Astrocyte (in vitro differentiated cells and primary cell): ENCODE data around the gene MYH15. TPM values are rescaled to one million over a fixed set of nuclear protein-coding genes. Genes with fewer than 3 reads are reported as not detected.
A peak's percentile ranks its signal among the peaks of the same experiment; 100 is the strongest.

Experiments
- DNase-seq: peaks from one replicate; pipeline ENCODE4 v3.0.0-alpha.2; 2010; ENCODE audit warnings: low read depth
- FAIRE-seq: peaks from 2 replicates; lab custom pipeline; 2011; peaks lifted over from hg19 to GRCh38; lab: Jason Lieb, UNC
- H2AFZ ChIP-seq: 2 replicates; pipeline ENCODE4 v1.6.0; 2012; ENCODE audit warnings: low read depth, low read length, inconsistent platforms
- H3K27ac ChIP-seq: 2 replicates; pipeline ENCODE4 v1.5.1; 2011; ENCODE audit warnings: low read depth, low read length, inconsistent platforms
- H3K27me3 ChIP-seq: 2 replicates; pipeline ENCODE4 v1.6.0; 2011; ENCODE audit warnings: low read length, inconsistent platforms; ENCODE audit not compliant: insufficient read depth
- H3K36me3 ChIP-seq: 2 replicates; pipeline ENCODE4 v1.5.1; 2011; ENCODE audit warnings: low read length, inconsistent platforms; ENCODE audit not compliant: insufficient read depth
- H3K4me1 ChIP-seq: 2 replicates; pipeline ENCODE4 v1.5.1; 2011; ENCODE audit warnings: low read length, inconsistent platforms; ENCODE audit not compliant: insufficient read depth
- H3K4me2 ChIP-seq: 2 replicates; pipeline ENCODE4 v1.6.0; 2012; ENCODE audit warnings: low read length, inconsistent platforms
- H3K4me3 ChIP-seq: 2 replicates; pipeline ENCODE4 v1.5.1; 2011; ENCODE audit warnings: low read depth, mild to moderate bottlenecking, low read length, inconsistent platforms; ENCODE audit not compliant: insufficient read depth
- H3K79me2 ChIP-seq: 2 replicates; pipeline ENCODE4 v1.6.0; 2012; ENCODE audit warnings: mild to moderate bottlenecking, low read length, inconsistent platforms; ENCODE audit not compliant: insufficient read depth
- H3K9ac ChIP-seq: 2 replicates; pipeline ENCODE4 v1.6.0; 2012; ENCODE audit warnings: mild to moderate bottlenecking, low read length, inconsistent platforms
- H3K9me3 ChIP-seq: 2 replicates; pipeline ENCODE4 v1.5.1; 2012; ENCODE audit warnings: low read depth, mild to moderate bottlenecking, low read length, inconsistent platforms; ENCODE audit not compliant: insufficient read depth
- H4K20me1 ChIP-seq: 2 replicates; pipeline ENCODE4 v1.6.0; 2012; ENCODE audit warnings: low read length, inconsistent platforms; ENCODE audit not compliant: insufficient read depth
- H3K27ac Mint-ChIP-seq: one replicate; pipeline ENCODE4 v1.8.0; 2021; ENCODE audit warnings: mild to moderate bottlenecking, mixed read lengths; ENCODE audit not compliant: unreplicated experiment
- H3K27me3 Mint-ChIP-seq: one replicate; pipeline ENCODE4 v1.8.0; 2021; ENCODE audit warnings: low read depth, mixed read lengths; ENCODE audit not compliant: unreplicated experiment
- H3K36me3 Mint-ChIP-seq: one replicate; pipeline ENCODE4 v1.8.0; 2021; ENCODE audit warnings: low read depth, mixed read lengths; ENCODE audit not compliant: unreplicated experiment
- H3K4me1 Mint-ChIP-seq: one replicate; pipeline ENCODE4 v1.8.0; 2021; ENCODE audit warnings: low read depth, mixed read lengths; ENCODE audit not compliant: unreplicated experiment
- H3K4me3 Mint-ChIP-seq: one replicate; pipeline ENCODE4 v1.8.0; 2021; ENCODE audit warnings: mild to moderate bottlenecking, moderate library complexity, mixed read lengths; ENCODE audit not compliant: unreplicated experiment
- H3K9me3 Mint-ChIP-seq: one replicate; pipeline ENCODE4 v1.8.0; 2021; ENCODE audit warnings: mild to moderate bottlenecking, mixed read lengths; ENCODE audit not compliant: unreplicated experiment
- EZH2 ChIP-seq: IDR thresholded peaks from 2 replicates; pipeline ENCODE4 v1.6.1; 2012; ENCODE audit warnings: mild to moderate bottlenecking, low read length, inconsistent platforms; ENCODE audit not compliant: insufficient read depth
- total RNA-seq: library from RNA; stranded (reverse); gene quantifications from 2 replicates; pipeline ENCODE4 v1.2.1, GENCODE V29; 2021
- TF ChIP-seq, protein P1 (sequence below): IDR thresholded peaks from 2 replicates; pipeline ENCODE4 v1.5.1; 2011; ENCODE audit warnings: low read depth, mild to moderate bottlenecking, inconsistent platforms, low read length, moderate library complexity; ENCODE audit not compliant: insufficient read depth

Gene MYH15
- total RNA-seq, 1 donor from 2014 or later, result 0.59 TPM

DNA sequence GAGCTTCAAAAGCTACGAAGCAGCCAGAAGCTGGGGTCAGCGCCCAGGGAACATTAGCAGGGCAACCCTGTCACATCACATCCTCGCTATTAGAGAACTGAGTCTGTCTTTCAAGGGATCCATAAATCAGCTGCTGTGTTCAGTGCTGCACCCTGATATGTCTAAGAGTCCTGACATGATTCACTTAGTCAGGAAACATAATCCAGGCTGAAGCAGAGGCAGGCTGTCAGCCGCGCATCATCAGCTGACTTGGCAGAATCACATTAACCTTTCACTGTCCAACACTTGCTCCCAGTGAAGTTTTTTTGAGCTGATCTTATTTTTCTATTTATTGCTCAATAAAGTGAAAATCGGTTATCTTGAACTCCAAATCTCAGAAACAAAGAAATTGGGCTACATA is 23.5 kb downstream of the MYH15 start:
- Histone ChIP-seq H3K9ac (no peak overlapping the region), H3K4me2 (peak overlapping the region; percentile 21), H3K4me3 (no peak overlapping the region), H2AFZ (peak overlapping the region; percentile 12), H3K4me1 (peaks cover 5% of the 10 kb centered on the region), H3K27me3 (no peaks in the 10 kb centered on the region), H4K20me1 (no peaks in the 10 kb centered on the region), H3K27ac (no peak overlapping the region), H3K36me3 (no peaks in the 10 kb centered on the region), H3K9me3 (no peaks in the 10 kb centered on the region), H3K79me2 (no peaks in the 10 kb centered on the region)
- FAIRE-seq, result no peak
- DNase-seq, result peak; percentile 48
- Mint-ChIP-seq H3K4me3 (no peak overlapping the region), H3K4me1 (peaks cover 18% of the 10 kb centered on the region), H3K27ac (peak overlapping the region; percentile 90), H3K9me3 (no peaks in the 10 kb centered on the region), H3K27me3 (no peaks in the 10 kb centered on the region), H3K36me3 (no peaks in the 10 kb centered on the region)
- TF ChIP-seq, protein P1, sequence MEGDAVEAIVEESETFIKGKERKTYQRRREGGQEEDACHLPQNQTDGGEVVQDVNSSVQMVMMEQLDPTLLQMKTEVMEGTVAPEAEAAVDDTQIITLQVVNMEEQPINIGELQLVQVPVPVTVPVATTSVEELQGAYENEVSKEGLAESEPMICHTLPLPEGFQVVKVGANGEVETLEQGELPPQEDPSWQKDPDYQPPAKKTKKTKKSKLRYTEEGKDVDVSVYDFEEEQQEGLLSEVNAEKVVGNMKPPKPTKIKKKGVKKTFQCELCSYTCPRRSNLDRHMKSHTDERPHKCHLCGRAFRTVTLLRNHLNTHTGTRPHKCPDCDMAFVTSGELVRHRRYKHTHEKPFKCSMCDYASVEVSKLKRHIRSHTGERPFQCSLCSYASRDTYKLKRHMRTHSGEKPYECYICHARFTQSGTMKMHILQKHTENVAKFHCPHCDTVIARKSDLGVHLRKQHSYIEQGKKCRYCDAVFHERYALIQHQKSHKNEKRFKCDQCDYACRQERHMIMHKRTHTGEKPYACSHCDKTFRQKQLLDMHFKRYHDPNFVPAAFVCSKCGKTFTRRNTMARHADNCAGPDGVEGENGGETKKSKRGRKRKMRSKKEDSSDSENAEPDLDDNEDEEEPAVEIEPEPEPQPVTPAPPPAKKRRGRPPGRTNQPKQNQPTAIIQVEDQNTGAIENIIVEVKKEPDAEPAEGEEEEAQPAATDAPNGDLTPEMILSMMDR, result no peak
- TF ChIP-seq EZH2, result no peak

DNA sequence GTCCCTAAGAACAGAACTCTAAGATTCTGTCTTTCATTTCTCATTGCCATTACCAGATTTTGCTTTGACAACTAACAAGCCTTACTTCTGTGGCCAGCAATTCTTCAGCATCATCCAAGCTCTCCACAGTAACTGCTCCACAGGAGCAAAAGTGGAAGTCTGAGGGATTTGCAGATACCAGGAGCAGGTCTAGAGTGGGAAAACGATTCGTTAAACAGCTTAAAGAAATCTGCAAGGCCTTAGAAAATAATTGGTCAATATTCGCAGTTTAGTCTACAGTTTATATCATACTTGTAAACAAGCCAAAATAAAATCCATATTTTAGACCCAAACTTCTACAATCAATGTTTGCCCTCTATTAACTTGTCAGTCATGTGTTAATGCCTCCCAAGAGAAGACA is 24.1 kb downstream of the MYH15 start:
- peaks cover 18% of the 10 kb centered on the region for H3K4me1 Mint-ChIP-seq
- Histone ChIP-seq H3K27me3 (no peaks in the 10 kb centered on the region), H3K4me1 (peaks cover 5% of the 10 kb centered on the region), H3K9me3 (no peaks in the 10 kb centered on the region), H2AFZ (no peak overlapping the region), H3K9ac (no peak overlapping the region), H3K36me3 (no peaks in the 10 kb centered on the region), H3K4me2 (no peak overlapping the region), H3K27ac (no peak overlapping the region), H4K20me1 (no peaks in the 10 kb centered on the region), H3K79me2 (no peaks in the 10 kb centered on the region), H3K4me3 (no peak overlapping the region)
- no peaks in the 10 kb centered on the region for H3K36me3 Mint-ChIP-seq
- H3K9me3 Mint-ChIP-seq, result no peaks in the 10 kb centered on the region
- FAIRE-seq (no peak), DNase-seq (no peak)
- TF ChIP-seq, protein P1, result no peak
- TF ChIP-seq EZH2, result no peak
- H3K27me3 Mint-ChIP-seq, result no peaks in the 10 kb centered on the region
- H3K27ac Mint-ChIP-seq, result peak overlapping the region; percentile 90
- H3K4me3 Mint-ChIP-seq, result no peak overlapping the region

DNA sequence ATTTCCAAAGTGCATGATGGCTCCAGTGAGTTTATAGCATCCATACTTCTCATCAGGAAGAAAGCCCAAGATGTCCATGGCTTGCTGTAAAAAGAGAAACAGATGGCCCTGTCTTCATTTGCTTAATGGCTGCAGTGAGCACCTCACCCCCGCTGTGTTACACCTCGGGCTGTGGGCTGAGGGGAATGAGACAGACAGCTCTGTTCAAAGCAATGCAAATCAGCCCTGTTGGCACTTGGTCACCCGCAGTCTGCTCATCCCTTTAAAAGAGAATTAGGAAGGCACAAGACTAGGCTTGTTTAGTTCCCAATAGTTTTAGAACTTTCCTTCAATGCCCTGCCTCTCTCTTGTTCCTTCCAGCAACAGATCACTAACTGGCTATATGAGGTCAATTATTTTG is 25.2 kb downstream of the MYH15 start:
- Mint-ChIP-seq H3K27ac (no peak overlapping the region), H3K36me3 (no peaks in the 10 kb centered on the region), H3K9me3 (no peaks in the 10 kb centered on the region), H3K4me1 (peaks cover 18% of the 10 kb centered on the region), H3K27me3 (no peaks in the 10 kb centered on the region), H3K4me3 (no peak overlapping the region)
- DNase-seq (no peak), FAIRE-seq (no peak)
- Histone ChIP-seq H3K79me2 (no peaks in the 10 kb centered on the region), H3K27ac (no peak overlapping the region), H4K20me1 (no peaks in the 10 kb centered on the region), H3K36me3 (no peaks in the 10 kb centered on the region), H3K9ac (no peak overlapping the region), H2AFZ (peak overlapping the region; percentile 49), H3K27me3 (no peaks in the 10 kb centered on the region), H3K4me2 (no peak overlapping the region), H3K9me3 (no peaks in the 10 kb centered on the region), H3K4me3 (no peak overlapping the region), H3K4me1 (peaks cover 5% of the 10 kb centered on the region)
- no peak for TF ChIP-seq EZH2
- TF ChIP-seq, protein P1, result no peak
